SK-N-SH (cell line): Measurements from ENCODE around the gene ENDOD1.

Experiments
- EP300 ChIP-seq, 2 experiments: IDR thresholded peaks; 2 replicates each; pipeline versions ENCODE4 v1.4.0 to v1.6.1; 2012; ENCODE audit warnings: borderline replicate concordance in 1 of 2, low read depth in 1 of 2, low read length in 1 of 2
- TEAD4 ChIP-seq: IDR thresholded peaks from 2 replicates; pipeline ENCODE4 v1.4.0; 2012; ENCODE audit warnings: mild to moderate bottlenecking, borderline replicate concordance; ENCODE audit not compliant: insufficient read depth
- TF ChIP-seq, protein P1 (sequence below): fragments of 200-600 bp; sonication (generic); IDR thresholded peaks from 2 replicates; pipeline ENCODE4 v1.6.1; 2017; ENCODE audit warnings: antibody characterized with exemption, mild to moderate bottlenecking, moderate library complexity

DNA sequence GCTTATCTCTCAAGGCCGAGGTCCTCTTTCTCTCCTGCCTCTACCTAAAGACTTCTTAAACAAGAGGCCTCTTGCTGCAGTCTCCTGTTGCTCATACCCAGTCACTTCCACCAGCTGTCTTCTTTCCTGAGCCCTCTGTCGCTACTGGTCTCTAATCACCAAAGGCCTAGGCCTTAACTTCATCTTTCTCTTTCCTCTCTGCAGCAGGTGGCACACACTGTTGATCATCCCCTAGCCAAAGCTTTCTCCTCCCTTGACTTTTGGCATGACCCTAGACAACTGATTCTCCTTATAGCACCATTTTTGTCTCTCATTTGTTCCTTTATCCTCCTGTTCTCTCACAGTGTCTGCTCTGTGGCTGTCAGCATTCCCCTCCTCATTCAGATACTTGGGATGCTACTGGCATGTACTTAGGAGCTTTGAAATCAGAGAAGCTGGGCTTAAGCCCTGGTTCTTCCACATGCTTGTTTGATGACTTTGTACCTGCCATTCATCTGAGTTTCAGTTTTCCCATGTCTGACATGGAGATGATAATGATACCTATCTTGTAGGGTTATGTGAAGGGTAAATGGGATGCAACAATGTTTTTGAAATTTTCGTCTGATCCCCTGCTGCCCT, 22.4 kb downstream of the ENDOD1 start:
- TF ChIP-seq TEAD4 = no peak
- no peak for TF ChIP-seq EP300 (IDR thresholded peaks at IDR 0.05; ENCODE audit: borderline replicate concordance in 1 of 2, low read depth in 1 of 2, low read length in 1 of 2)
- TF ChIP-seq, protein P1, sequence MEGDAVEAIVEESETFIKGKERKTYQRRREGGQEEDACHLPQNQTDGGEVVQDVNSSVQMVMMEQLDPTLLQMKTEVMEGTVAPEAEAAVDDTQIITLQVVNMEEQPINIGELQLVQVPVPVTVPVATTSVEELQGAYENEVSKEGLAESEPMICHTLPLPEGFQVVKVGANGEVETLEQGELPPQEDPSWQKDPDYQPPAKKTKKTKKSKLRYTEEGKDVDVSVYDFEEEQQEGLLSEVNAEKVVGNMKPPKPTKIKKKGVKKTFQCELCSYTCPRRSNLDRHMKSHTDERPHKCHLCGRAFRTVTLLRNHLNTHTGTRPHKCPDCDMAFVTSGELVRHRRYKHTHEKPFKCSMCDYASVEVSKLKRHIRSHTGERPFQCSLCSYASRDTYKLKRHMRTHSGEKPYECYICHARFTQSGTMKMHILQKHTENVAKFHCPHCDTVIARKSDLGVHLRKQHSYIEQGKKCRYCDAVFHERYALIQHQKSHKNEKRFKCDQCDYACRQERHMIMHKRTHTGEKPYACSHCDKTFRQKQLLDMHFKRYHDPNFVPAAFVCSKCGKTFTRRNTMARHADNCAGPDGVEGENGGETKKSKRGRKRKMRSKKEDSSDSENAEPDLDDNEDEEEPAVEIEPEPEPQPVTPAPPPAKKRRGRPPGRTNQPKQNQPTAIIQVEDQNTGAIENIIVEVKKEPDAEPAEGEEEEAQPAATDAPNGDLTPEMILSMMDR = no peak
